HUDEP-2 (cell line): ENCODE results near the gene JMJD8.
"Not testable (repeated sequence)": the region's sequence is repeated elsewhere in the genome, so short reads cannot be mapped to it uniquely, and the experiment has no call there.

Experiments used
- DNase-seq, 76 experiments: peaks; one replicate each; lab custom pipeline; 2025; ENCODE audit not compliant: unreplicated experiment in 76 of 76; lab: John Stamatoyannopoulos, UW

JMJD8 gene

DNA sequence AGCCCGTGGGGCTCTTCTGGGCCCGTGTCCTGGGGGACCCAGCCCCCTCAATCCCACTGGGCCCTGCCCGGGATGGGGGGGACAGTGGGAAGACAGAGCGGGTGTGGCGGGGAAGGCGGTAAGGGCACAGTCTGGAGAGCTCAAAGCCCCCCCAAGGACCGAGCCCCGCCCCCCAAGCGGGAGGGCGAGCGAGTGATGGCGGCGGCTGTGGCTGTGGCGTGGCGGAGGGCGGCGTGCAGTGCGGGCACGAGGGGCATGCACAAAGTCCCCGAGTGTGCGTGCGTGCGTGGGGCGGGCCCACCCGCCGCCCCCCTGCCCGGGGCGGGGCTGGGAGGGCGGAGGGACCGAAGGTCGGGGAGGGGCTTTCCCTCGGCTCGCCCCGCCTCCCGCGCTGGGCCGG is 9.6 kb upstream of the JMJD8 start:
- DNase-seq: no peak

DNA sequence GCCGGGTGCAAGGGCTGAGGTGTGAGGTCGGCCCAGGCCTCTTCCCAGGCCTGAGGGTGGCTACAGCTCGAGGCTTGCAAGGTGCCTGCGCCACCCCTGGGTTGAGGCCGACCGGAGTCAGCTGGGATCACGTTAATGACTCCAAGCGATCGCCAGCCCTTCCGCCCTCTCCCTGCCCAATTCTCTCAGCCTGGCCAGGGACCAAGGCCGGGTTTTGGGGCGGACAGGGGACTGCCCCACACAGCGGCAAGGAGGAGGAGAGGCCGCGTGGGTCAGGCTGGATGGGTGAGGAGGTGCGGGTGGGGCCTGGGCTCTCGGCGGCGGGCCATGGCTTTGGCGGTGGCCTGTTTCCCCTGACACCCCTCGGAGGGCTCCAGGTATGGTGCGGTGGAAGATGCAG is 9.2 kb upstream of the JMJD8 start:
- DNase-seq: no peak

DNA sequence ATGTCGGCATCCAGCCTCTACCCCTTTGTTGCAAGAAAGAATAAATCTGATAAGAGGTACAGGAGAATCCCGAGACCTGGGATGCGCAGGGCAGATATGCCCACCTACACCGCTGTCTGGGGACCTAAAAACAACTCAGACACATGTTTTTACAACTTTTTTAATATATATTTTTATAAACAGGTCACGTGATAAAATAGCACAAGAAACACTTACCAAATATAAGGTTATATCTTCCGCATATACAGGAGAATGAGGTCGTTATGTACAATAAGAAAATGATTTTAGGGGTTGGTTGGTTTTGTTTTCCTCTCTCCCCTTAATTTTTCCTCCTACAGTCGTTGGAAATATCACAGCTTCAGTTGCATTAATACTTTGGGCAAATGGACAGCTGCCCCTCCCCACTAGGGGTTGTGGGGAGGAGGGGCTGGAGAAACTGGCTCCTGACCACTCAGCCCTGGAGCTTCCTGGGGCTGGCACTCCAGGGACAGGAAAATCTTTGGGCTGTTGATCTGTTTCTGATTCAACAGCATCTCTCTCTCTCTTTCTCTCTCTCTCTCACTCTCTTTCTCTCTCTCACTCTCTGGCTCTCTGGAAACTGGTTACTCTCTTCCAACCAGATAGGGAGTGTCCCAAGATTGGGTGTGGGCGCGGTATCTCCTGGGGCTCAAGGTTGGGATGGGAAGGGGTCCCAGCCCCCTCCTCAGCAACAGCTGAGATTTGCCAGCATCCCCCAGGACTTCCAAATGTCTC is 8.4 kb upstream of the JMJD8 start:
- DNase-seq: no peak

DNA sequence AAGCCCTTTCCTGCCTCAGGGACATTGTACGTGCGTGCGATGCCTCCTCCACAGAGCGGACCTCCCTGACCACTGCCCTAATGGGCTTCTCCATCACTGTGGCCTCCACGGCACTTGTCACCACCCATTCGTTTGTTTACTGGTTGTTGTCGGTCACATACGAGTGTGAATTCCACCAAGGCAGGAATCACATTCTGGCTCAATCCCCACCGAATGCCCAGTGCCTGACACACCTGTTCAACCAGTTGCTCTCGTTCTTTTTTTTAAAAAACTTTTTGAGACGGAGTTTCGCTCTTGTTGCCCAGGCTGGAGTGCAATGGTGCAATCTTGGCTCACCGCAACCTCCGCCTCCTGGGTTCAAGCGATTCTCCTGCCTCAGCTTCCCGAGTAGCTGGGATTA is 7.1 kb upstream of the JMJD8 start:
- DNase-seq: not testable (repeated sequence)

DNA sequence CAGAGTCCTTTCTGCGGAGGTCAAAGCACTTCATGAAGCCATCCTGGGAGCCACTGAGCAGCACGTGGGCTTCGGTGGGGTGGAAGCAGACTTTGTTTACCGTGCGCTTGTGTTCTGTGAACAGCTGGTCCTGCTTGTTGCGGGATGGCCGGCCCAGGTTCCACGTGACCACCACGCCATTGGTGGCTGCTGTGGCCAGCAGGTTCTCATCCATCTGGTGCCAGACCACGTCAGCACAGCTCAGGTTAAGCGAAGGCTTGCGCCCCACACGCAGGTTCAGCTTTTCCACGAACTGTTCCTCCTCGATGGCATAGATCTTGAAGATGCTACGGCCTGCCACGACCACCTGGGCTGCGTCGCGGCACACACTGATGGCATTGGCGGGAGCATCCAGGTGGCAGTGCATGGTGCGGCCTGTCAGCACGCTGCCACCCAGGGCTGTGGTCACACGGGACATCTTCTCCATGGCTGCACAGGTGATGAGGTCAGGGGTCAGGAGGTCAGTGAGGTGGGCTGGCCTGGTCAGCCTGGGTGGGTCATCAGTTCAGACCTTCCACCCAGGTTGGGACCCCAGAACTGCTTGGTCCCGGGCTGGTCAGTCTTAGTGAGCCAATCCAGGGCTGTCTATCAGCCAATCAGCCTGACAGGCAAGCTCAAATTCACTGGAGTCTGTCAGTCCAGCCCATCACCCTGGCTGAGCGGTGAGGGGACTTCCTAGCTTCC is 5.2 kb upstream of the JMJD8 start:
- no peak for DNase-seq

DNA sequence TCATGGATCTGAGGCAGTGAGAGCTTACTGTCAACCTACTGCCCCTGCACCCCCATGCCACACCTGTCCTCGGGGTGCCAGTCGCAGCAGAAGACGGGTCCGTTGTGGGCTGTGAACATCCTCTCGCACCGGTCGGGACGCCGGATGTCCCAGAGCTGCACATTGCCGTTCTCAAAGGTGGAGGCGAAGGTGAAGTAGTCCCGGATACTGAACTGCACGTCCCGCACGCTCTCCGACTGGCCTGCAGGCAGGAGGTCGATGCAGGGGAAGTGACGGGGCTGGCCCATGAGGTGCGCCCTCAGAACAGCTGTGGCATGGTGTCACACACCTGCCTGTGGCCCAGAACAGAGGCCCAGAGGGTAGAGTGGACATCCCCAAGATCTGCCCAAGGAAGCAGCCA is 3.4 kb upstream of the JMJD8 start:
- no peak for DNase-seq

DNA sequence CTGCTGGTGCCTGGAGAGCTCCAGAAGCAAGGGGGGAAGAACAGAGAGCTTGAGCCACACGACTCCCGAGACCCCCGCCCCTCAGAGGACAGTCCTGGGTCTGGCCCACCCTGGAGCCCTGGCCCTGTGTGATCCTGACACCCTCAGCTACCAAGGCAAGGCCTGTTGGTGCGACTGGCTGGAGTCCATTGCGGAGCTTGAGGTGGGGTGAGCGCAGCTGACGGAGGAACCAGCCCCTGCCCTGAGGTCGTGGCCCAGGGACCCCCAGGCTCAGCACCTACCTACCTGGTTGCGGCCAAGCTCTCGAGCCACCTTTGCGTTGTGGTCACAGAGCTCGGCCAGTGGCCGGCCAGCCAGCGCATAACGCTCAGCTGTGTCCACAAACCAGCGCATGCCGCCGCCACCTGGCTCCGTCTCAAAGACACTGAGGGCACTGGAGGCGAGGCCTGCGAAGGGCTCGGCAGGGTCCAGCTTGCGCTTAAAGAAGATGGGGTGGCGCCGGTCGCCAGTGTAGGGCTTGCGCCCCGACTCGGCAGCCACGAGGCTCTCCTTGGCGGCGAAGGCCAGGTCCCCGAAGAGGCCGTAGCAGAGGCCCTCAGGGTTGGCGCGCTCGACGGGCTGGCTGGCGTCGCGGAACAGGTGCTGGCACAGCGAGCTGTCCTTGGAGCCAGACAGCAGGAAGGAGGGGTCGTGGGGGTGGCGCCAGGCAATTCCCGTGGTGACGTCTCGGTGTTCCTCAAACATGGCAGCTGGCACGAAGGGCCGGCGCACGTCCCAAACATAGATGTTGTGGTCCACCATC is 2.5 kb upstream of the JMJD8 start:
- DNase-seq: no peak

DNA sequence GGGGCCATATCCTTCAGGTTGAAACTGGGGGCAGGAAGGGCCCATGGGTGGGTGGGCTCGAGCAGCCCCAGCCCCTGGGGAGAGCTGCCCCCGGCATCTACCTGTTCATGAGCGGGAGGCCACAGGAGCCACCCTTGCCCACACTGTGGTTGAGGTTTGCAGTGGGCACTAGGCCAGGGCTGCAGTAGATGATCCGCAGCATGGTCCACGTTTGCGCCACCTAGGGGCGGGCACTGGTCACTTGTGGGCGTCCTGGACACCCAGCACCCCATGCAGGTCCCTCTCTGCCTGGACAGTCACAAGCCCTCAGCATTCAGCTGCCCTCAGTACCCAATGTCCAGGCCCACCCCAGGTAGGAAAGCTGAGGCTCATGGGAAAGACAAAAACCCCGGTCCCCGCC is 1.8 kb upstream of the JMJD8 start:
- DNase-seq: peak in 60 of 76 experiments; percentile 13 to 73 (median 50)

DNA sequence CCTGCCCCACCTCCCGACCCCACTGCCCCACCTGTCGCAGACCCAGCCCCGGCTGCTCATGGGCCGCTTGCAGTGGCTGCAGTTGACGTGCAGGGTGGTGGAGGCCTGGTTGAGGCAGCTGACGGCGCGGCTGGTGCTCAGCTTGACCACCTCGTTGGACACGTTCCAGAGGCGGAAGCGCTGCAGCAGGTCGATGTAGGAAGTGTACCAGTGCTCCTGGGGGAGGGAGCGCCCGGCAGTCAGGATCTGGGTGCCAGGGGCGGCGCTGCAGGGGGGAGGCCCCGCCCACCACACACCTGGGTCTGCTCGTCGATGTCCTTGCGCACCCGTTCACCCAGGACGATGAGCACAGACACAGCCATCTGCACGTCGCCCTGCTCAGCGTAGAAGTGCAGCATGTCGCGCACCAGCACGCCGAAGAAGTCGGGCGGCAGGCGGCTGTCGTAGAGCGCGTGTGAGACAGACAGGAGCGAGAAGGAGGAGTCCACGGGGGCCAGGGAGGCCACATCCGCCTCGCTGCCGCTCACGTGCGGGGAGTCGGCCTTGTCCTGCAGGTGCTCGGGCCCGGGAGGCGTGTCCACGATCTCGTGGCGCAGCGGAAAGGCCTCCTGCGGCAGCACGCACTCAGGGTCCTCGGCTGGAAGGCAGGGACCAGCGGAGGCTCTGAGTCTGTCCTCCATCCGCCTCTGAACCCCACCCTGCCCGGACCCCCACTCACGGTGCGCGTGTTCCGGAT is 995 bp upstream of the JMJD8 start:
- no peak for DNase-seq

DNA sequence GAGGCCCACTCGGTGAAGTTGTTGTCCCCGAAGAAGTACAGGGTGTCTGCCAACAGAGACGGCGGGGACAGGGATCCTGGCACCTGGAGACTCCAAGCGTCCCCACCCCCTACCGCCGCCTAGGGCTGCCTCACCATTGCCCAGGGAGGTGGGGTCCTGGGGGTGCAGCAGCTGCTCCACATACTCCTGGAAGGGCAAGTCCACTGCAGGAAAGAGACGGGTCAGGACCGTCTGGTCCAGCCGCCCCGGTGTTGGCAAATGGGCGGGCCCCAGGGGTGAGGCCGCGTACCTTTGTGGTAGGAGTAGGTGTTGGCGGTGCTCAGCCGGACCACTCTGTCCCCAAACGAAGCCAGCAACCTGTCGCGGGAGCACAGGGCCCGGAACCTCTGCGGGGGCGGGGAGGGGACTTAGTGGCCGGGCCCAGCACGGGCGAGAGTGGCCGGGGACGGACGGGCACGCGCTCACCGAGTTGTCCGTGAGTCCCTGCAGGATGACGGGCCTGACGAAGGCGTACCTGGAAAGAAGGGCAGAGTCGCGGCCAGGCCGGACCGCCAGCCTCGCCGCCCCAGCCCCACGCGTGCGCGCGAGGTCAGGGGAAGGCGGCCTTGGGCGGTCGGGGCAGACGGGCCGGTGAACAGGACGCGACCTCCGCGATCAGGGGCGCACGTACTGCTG is 601 bp downstream of the JMJD8 start:
- DNase-seq: peak in 11 of 76 experiments; percentile 12 to 41 (median 30)

DNA sequence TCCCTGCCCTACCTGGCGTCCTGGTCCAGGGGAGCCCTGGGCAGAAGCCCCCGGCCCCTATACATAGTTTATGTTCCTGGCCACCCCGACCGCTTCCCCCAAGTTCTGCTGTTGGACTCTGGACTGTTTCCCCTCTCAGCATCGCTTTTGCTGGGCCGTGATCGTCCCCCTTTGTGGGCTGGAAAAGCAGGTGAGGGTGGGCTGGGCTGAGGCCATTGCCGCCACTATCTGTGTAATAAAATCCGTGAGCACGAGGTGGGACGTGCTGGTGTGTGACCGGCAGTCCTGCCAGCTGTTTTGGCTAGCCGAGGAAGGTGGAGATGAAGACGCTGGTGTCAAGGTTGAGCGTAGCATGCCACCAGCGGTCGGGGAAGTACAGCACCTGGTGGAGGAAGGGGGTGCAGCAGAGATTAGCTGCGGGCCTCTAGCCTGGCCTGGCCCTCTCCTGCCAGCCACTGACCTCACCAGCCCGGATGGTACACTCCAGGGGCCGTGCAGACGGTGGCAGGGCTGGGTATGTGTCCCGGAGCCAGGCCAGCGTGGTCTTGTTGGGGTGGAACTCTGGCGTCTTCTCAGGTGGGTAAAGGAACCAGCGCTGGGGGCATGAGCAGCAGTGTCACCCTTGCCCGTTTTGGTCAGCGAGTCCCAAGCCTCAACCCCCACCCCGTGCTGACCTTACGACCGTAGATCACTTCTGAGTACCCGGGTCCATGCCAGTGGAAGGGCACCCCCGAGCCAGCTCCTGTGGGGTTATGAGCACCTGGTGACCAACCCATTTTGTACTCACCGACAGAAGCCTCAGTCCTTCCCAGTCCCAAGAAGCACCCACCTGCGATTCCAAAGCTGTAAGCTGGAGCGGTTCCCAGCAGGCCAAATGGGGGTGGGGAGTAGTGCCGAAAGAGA is 1.4 kb downstream of the JMJD8 start:
- peak in 1 of 76 experiments; percentile 16 for DNase-seq

DNA sequence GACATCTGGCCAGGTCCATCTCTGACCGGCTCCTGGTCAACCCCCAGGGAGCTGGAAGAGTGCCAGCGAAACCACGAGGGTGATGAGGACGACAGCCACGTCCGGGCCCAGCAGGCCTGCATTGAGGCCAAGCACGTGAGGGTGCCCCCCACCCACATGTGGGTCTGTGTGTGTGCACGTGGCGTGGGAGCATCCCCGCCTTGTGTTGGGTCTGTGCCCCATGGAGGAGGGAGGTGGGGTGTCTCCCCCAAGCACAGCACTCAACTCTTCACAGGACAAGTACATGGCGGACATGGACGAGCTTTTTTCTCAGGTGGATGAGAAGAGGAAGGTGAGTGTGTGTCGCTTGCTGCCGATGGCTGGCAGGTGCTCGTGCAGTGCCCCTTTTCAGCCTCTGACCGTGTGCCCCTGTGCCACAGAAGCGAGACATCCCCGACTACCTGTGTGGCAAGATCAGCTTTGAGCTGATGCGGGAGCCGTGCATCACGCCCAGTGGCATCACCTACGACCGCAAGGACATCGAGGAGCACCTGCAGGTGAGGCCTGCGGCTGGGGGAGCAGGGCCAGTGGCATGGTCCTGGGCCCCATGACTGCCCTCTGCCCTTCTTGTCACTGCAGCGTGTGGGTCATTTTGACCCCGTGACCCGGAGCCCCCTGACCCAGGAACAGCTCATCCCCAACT is 2.2 kb downstream of the JMJD8 start:
- DNase-seq: peak in 15 of 76 experiments; percentile 6 to 66 (median 37)

DNA sequence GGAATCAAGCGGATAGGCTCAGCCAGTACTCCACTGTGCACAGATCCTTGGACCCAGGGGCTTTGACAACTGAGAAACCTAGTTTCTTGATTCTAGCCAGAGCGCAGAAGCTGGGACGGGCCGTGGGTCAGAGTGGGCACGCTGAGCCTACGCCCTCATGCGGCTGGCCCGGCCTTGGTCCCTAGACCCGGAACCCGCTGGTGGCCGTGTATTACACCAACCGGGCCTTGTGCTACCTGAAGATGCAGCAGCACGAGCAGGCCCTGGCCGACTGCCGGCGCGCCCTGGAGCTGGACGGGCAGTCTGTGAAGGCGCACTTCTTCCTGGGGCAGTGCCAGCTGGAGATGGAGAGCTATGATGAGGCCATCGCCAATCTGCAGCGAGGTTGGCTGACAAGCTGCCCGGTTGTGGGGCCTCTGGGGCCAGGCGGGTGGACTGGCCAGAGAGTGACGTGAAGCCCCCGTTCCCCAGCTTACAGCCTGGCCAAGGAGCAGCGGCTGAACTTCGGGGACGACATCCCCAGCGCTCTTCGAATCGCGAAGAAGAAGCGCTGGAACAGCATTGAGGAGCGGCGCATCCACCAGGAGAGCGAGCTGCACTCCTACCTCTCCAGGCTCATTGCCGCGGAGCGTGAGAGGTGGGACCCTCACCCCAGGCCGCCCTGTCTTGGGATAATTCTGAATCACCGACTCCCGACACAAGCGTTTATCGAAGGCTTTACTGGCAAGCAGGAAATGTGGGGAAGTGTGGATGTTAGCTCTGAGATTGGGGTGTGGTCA is 3.0 kb downstream of the JMJD8 start:
- peak in 67 of 76 experiments; percentile 19 to 79 (median 59) for DNase-seq

DNA sequence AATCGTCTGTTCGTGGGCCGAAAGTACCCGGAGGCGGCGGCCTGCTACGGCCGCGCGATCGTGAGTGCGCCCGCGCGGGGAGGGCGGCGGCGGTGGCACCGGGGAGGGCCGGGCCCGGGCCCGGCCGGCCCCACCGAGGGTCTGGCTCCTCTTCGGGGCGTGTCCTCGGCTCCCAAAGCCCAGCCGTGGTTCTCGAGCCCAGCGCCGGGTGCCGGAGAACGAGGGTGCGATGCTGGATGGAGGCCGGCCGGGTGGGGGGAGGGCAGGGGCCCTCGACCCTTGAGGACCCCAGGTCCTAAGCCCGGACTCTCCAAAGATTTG is 3.5 kb downstream of the JMJD8 start:
- no peak for DNase-seq

DNA sequence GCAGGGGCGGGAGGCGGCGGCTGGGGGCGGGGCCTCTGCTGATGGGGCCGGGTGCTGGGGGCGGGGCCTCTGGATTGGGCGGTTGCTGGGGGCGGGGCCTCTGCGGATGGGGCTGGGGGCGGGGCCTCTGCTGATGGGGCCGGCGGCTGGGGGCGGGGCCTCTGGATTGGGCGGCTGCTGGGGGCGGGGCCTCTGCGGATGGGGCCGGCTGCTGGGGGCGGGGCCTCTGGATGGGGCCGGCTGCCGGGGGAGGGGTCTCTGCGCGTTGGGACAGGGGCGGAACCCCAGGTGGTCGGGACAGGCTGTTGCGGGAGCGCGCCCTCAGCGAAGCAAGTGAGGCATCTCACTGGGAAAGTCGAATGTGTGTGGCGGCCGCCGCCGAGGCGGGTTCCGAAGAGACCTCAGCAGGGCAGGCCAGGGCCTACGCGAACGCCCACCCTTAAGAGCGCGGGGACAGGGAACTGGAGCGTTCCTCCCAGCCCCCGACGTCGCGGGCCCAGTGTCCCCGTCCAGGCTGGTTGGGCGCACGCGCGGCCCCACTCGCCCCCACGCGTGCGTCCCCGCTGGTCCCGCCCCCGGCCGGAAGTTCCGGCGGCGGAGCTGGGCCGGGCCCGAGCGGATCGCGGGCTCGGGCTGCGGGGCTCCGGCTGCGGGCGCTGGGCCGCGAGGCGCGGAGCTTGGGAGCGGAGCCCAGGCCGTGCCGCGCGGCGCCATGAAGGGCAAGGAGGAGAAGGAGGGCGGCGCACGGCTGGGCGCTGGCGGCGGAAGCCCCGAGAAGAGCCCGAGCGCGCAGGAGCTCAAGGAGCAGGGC is 4.1 kb downstream of the JMJD8 start, which contains the start of gene STUB1:
Gene STUB1 (plus strand): TSS at position 597 of the 811 bp plus-strand sequence. CDS start 116 bp downstream, at position 713.
- DNase-seq: peak in 72 of 76 experiments; percentile 19 to 97 (median 86)

DNA sequence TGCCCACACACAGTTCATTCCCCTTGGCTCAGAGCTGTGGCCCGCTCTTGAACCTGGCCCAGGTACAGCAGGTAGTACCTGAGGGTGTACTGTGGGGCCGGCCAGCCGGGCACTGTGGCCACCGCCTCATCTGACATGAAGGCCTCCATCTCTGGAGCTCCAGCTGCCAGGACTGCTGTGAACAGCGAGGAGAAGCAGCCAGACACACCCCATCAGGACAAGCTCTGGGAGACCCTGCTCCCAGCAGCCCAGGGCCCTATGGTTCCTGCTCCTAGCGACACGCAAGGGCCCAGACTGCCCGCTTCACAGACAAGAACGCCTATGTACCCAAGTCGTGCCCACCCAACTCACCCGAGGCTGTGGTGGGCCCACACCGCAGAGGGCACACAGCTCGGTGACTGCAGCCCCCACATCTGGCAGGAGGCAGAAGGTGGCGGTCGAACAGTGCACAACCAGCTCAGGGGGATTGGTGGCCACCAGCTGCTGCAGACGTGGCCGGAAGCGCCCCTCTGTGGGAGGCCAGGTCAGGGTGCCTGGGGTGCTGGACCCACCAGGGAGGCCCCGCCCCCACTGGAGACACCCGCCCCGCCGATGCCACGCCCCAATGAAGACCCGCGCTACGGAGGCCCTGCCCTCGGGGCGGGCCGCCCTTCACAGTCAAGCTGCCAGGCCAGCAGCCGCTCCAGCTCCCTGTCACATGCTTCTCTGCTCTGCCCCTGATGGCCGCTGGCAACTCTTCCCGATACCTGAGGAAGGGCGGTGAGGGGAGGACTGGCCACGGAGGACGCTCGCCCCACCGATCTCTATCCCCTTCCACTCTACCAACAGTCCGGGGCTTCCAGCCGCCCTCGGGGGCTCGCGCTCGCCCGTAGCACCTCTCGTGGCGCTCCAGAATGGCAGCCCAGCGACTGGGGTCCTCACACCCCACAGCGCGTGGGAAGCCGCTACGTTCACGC is 5.0 kb downstream of the JMJD8 start:
- DNase-seq: peak in 69 of 76 experiments; percentile 10 to 80 (median 63)
